Left lung (tissue), 10 donors: ENCODE results near the gene MIA2. TPM values are rescaled to one million over a fixed set of nuclear protein-coding genes. Genes with fewer than 3 reads are reported as not detected.
"Not testable (repeated sequence)": the region's sequence is repeated elsewhere in the genome, so short reads cannot be mapped to it uniquely, and the experiment has no call there.

Experiments used
- ATAC-seq: fragments of 200-7000 bp; cut with Tn5 transposase; one replicate; pipeline ENCODE4 v1.9.1; 2020; ENCODE audit warnings: moderate library complexity
- DNase-seq, 4 donors: peaks; one replicate each; pipeline ENCODE4 v3.0.0-alpha.2; 2013 to 2020
- H3K27ac ChIP-seq, 2 donors: fragments of 200-600 bp; sonication (generic) in 1 of 2; one replicate each; pipeline versions ENCODE4 v1.5.0 to v1.8.0; 2020 to 2021
- H3K27me3 ChIP-seq, 2 donors: fragments of 200-600 bp; sonication (generic) in 1 of 2; one replicate each; pipeline versions ENCODE4 v1.5.0 to v1.8.0; 2020 to 2021
- H3K36me3 ChIP-seq, 2 donors: fragments of 200-600 bp; sonication (generic) in 1 of 2; one replicate each; pipeline versions ENCODE4 v1.5.0 to v1.8.0; 2020 to 2021
- H3K4me1 ChIP-seq, 2 donors: fragments of 200-600 bp; one replicate each; pipeline ENCODE4 v1.8.0; 2021
- H3K4me3 ChIP-seq, 2 donors: fragments of 200-600 bp; sonication (generic) in 1 of 2; one replicate each; pipeline versions ENCODE4 v1.5.0 to v1.8.0; 2020 to 2021; ENCODE audit warnings: mild to moderate bottlenecking in 1 of 2
- H3K9me3 ChIP-seq, 2 donors: fragments of 200-600 bp; sonication (generic) in 1 of 2; one replicate each; pipeline versions ENCODE4 v1.5.0 to v1.8.0; 2020 to 2021
- intact Hi-C, 2 donors: fragments of 100-400 bp; cut with DNase I; formaldehyde crosslinking; loops; one replicate each; pipeline versions ENCODE4 v1.11.2 to v1.14.2; 2022
- polyA plus RNA-seq, 6 donors: library from polyadenylated mRNA; unstranded; fragments of 120-200 nt; gene quantifications; one replicate each; pipeline ENCODE4 v1.2.1, GENCODE V29; 2013; ENCODE audit not compliant: insufficient read length in 6 of 6
- total RNA-seq, 2 donors: library from RNA; stranded (reverse); fragmentation: NEBNext Ultra II Directional; extraction: Animal tissue kit (Norgen Biotek cat#: 25700); gene quantifications; one replicate each; pipeline ENCODE4 v1.2.1, GENCODE V29; 2021
- TF ChIP-seq, protein P1 (sequence below), 2 donors: fragments of 200-600 bp; sonication (generic) in 1 of 2; IDR thresholded peaks; one replicate each; pipeline versions ENCODE4 v1.5.0 to v1.8.0; 2021; ENCODE audit warnings: antibody characterized with exemption in 2 of 2
- donor health status: DM: no; HTN: yes; CAD: no.
- donor health status: DM: no; HTN: no; CAD: no.

Gene MIA2
- total and polyA plus RNA-seq, 8 donors: 18.5 to 35.8 (median 22.3) TPM

- H3K27me3 ChIP-seq: no peaks in the 10 kb centered on the region
- ATAC-seq: no peak
- H3K36me3 ChIP-seq: no peaks in the 10 kb centered on the region
- no peak overlapping the region for H3K27ac ChIP-seq
- intact Hi-C loops: no loop called here
- no peaks in the 10 kb centered on the region for H3K9me3 ChIP-seq
- no peak overlapping the region for H3K4me3 ChIP-seq
- TF ChIP-seq, protein P1, sequence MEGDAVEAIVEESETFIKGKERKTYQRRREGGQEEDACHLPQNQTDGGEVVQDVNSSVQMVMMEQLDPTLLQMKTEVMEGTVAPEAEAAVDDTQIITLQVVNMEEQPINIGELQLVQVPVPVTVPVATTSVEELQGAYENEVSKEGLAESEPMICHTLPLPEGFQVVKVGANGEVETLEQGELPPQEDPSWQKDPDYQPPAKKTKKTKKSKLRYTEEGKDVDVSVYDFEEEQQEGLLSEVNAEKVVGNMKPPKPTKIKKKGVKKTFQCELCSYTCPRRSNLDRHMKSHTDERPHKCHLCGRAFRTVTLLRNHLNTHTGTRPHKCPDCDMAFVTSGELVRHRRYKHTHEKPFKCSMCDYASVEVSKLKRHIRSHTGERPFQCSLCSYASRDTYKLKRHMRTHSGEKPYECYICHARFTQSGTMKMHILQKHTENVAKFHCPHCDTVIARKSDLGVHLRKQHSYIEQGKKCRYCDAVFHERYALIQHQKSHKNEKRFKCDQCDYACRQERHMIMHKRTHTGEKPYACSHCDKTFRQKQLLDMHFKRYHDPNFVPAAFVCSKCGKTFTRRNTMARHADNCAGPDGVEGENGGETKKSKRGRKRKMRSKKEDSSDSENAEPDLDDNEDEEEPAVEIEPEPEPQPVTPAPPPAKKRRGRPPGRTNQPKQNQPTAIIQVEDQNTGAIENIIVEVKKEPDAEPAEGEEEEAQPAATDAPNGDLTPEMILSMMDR (IDR thresholded peaks at IDR 0.05): no peak
- no peaks in the 10 kb centered on the region for H3K4me1 ChIP-seq
- no peak for DNase-seq
These were observed 16.4 kb upstream of the MIA2 start for GRCh38 chr14:39217214-39217879.

GRCh38 chr14:39218171-39218769, 15.4 kb upstream of the MIA2 start:
- TF ChIP-seq, protein P1 (IDR thresholded peaks at IDR 0.05): no peak
- no peak overlapping the region for H3K27ac ChIP-seq
- intact Hi-C loops: no loop called here
- H3K27me3 ChIP-seq: no peaks in the 10 kb centered on the region
- H3K4me1 ChIP-seq: no peaks in the 10 kb centered on the region
- H3K9me3 ChIP-seq: no peaks in the 10 kb centered on the region
- ATAC-seq (peak; percentile 38), DNase-seq (no peak)
- no peaks in the 10 kb centered on the region for H3K36me3 ChIP-seq
- H3K4me3 ChIP-seq: no peak overlapping the region

DNA sequence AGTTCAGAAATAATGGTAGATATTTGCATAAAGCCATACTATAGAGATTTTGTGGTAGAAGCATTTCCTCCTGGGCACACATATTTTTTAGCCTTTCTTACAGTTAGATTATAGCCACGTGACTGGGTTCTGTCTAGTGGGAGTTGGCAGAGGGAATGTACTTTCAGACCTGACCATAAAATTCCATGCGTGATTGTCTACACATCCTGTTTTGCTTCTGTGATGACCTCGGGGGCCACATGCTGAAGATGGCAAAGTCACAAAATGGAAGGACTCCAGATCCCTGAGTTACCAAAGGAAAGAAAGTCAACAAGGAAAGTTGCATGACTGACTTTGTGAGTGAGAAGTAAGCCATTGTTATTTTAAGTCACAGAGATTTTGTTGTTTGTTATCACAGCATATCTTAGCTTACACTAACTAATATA, 14.6 kb upstream of the MIA2 start:
- no peaks in the 10 kb centered on the region for H3K4me1 ChIP-seq
- no peak overlapping the region for H3K4me3 ChIP-seq
- H3K27ac ChIP-seq: no peak overlapping the region
- no peaks in the 10 kb centered on the region for H3K9me3 ChIP-seq
- H3K36me3 ChIP-seq: no peaks in the 10 kb centered on the region
- no peak for DNase-seq
- H3K27me3 ChIP-seq: no peaks in the 10 kb centered on the region
- TF ChIP-seq, protein P1 (IDR thresholded peaks at IDR 0.05): no peak
- ATAC-seq: no peak
- intact Hi-C loops: no loop called here

GRCh38 chr14:39220473-39220872, 13.2 kb upstream of the MIA2 start:
- H3K27ac ChIP-seq, H3K27me3 ChIP-seq, DNase-seq, H3K4me3 ChIP-seq, H3K4me1 ChIP-seq, H3K36me3 ChIP-seq, H3K9me3 ChIP-seq, intact Hi-C loops, ATAC-seq: not testable (repeated sequence)

GRCh38 chr14:39228044-39228443, 5.7 kb upstream of the MIA2 start:
- no peaks in the 10 kb centered on the region for H3K9me3 ChIP-seq

More at GRCh38 chr14:39228044-39228443, 5.7 kb upstream of the MIA2 start:
- DNase-seq (no peak), ATAC-seq (no peak)
- Histone ChIP-seq H3K4me1 (peaks cover 0 to 9% of the 10 kb centered on the region in 2 donors), H3K27me3 (no peaks in the 10 kb centered on the region), H3K27ac (no peak overlapping the region), H3K4me3 (no peak overlapping the region), H3K36me3 (no peaks in the 10 kb centered on the region)
- intact Hi-C loops: no loop called here
- TF ChIP-seq, protein P1 (IDR thresholded peaks at IDR 0.05): no peak
